Small intestine (tissue), 7 donors: ENCODE data around the gene MUC5B. TPM values are rescaled to one million over a fixed set of nuclear protein-coding genes. Genes with fewer than 3 reads are reported as not detected.
A peak's percentile ranks its signal among the peaks of the same experiment; 100 is the strongest.
"Not testable (repeated sequence)": the region's sequence is repeated elsewhere in the genome, so short reads cannot be mapped to it uniquely, and the experiment has no call there.

Experiments used
- DNase-seq, 2 donors: peaks; one replicate each; pipeline versions ENCODE4 v3.0.0 to v3.0.0-alpha.2; 2013
- FAIRE-seq: peaks from 2 replicates; lab custom pipeline; 2012; peaks lifted over from hg19 to GRCh38; lab: Jason Lieb, UNC
- H3K27ac ChIP-seq, 3 donors: one replicate each; pipeline ENCODE4 v1.5.1; 2013; ENCODE audit warnings: low read length in 2 of 3, mild to moderate bottlenecking in 2 of 3, control low read depth in 1 of 3, inconsistent platforms in 1 of 3, low read depth in 1 of 3, moderate library complexity in 1 of 3
- H3K27me3 ChIP-seq, 3 donors: one replicate each; pipeline ENCODE4 v1.6.1; 2013; ENCODE audit warnings: low read length in 3 of 3, inconsistent platforms in 1 of 3; ENCODE audit not compliant: control insufficient read depth in 3 of 3, insufficient read depth in 3 of 3
- H3K36me3 ChIP-seq, 3 donors: one replicate each; pipeline ENCODE4 v1.6.1; 2013; ENCODE audit warnings: low read length in 3 of 3, inconsistent platforms in 1 of 3, low read depth in 1 of 3, mild to moderate bottlenecking in 1 of 3, moderate library complexity in 1 of 3; ENCODE audit not compliant: control insufficient read depth in 3 of 3, insufficient read depth in 2 of 3
- H3K4me1 ChIP-seq, 3 donors: one replicate each; pipeline ENCODE4 v1.6.1; 2013; ENCODE audit warnings: low read length in 2 of 3, inconsistent platforms in 1 of 3, low read depth in 1 of 3, mild to moderate bottlenecking in 1 of 3, moderate library complexity in 1 of 3; ENCODE audit not compliant: control insufficient read depth in 3 of 3, insufficient read depth in 2 of 3
- H3K4me3 ChIP-seq, 3 donors: one replicate each; pipeline ENCODE4 v1.5.1; 2013; ENCODE audit warnings: low read length in 3 of 3, control low read depth in 1 of 3, inconsistent platforms in 1 of 3, low read depth in 1 of 3, mild to moderate bottlenecking in 1 of 3, moderate library complexity in 1 of 3
- H3K9me3 ChIP-seq, 2 donors: one replicate each; pipeline ENCODE4 v1.6.1; 2013; ENCODE audit warnings: low read depth in 1 of 2, low read length in 1 of 2; ENCODE audit not compliant: control insufficient read depth in 2 of 2, insufficient read depth in 1 of 2
- WGBS, 3 donors: extraction: QIAGEN DNeasy Blood & Tissue Kit; methylation state at CpG; one replicate each; pipeline ENCODE4 v1.1.7; 2013; 5-methylcytosine and 5-hydroxymethylcytosine counted together
- polyA plus RNA-seq, 4 donors: library from polyadenylated mRNA; stranded (reverse) in 3 of 4; unstranded in 1 of 4; fragments of 200-250 nt in 3 of 4; fragments of 120-200 nt in 1 of 4; gene quantifications; one replicate each; pipeline versions ENCODE4 v1.2.1 to v1.2.3, GENCODE V29; 2013
- donor health status: healthy with polysubstance abuse.
- donor health status: control.
- donor health status: control.
- donor health status: Bipolar disorder and iron deficiency.
- donor health status: healthy.

The MUC5B gene
- polyA plus RNA-seq, 4 donors: 0.04 to 2.4 TPM; not detected in 2

GRCh38 chr11:1237128-1237580, 14.3 kb downstream of the MUC5B start:
- 21 to 71% (median 43%) methylated on average over 12 to 13 of the region's 13 CpGs for WGBS, 3 donors

GRCh38 chr11:1237851-1238250, 15.0 kb downstream of the MUC5B start:
- Histone ChIP-seq H3K27me3 (no peaks in the 10 kb centered on the region), H3K9me3 (peaks cover 0 to 13% of the 10 kb centered on the region in 2 donors), H3K4me1 (peaks cover 0 to 2% (median 0%) of the 10 kb centered on the region in 3 donors), H3K27ac (no peak overlapping the region), H3K36me3 (peaks cover 0 to 3% (median 0%) of the 10 kb centered on the region in 3 donors), H3K4me3 (no peak overlapping the region)
- WGBS, 3 donors: 76 to 81% (median 76%) methylated on average over 10 of the region's 10 CpGs
- DNase-seq (no peak), FAIRE-seq (no peak)

More at GRCh38 chr11:1237128-1237580, 14.3 kb downstream of the MUC5B start:
- Histone ChIP-seq H3K27me3 (no peaks in the 10 kb centered on the region), H3K9me3 (peaks cover 0 to 8% of the 10 kb centered on the region in 2 donors), H3K36me3 (peaks cover 0 to 3% (median 0%) of the 10 kb centered on the region in 3 donors), H3K4me3 (no peak overlapping the region), H3K4me1 (peaks cover 0 to 2% (median 0%) of the 10 kb centered on the region in 3 donors), H3K27ac (no peak overlapping the region)
- DNase-seq: peak in 1 of 2 donors; percentile 32
- FAIRE-seq: no peak

- no peak overlapping the region for H3K4me3 ChIP-seq
- H3K27ac ChIP-seq: no peak overlapping the region
- H3K36me3 ChIP-seq: peaks cover 0 to 3% (median 0%) of the 10 kb centered on the region in 3 donors
- peak; percentile 63 to 79 for DNase-seq
- no peaks in the 10 kb centered on the region for H3K27me3 ChIP-seq
- no peak for FAIRE-seq
- peaks cover 0 to 13% of the 10 kb centered on the region in 2 donors for H3K9me3 ChIP-seq
- 20 to 58% (median 41%) methylated on average over 34 of the region's 34 CpGs for WGBS, 3 donors
- H3K4me1 ChIP-seq: no peaks in the 10 kb centered on the region
These were observed 16.1 kb downstream of the MUC5B start for GRCh38 chr11:1238767-1239595.

DNA sequence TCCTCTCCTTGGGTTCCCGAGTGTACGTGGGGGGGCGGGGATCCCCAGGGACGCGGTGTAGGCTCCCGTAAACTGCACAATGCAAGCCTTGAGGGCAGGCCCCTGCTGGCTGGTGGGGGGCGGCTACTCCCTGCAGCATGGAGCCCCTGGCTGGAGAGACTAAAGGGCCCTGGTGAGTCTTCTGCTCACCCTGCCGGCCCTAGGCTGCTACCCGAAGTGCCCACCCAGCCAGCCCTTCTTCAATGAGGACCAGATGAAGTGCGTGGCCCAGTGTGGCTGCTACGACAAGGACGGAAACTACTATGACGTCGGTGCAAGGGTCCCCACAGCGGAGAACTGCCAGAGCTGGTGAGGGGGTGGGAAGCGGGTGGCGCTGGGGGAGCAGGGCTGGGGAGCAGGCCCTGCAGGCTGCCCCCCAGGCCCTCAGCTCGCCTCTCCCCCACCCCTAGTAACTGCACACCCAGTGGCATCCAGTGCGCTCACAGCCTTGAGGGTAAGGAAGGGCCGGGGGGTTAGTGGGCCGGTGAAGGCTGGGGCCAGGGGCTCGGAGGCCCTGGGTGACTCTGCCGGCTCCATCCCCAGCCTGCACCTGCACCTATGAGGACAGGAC, 16.8 kb downstream of the MUC5B start:
- no peak for FAIRE-seq
- H3K36me3 ChIP-seq: peaks cover 0 to 3% (median 0%) of the 10 kb centered on the region in 3 donors
- H3K9me3 ChIP-seq: peaks cover 0 to 13% of the 10 kb centered on the region in 2 donors
- no peak overlapping the region for H3K27ac ChIP-seq
- DNase-seq: no peak
- no peaks in the 10 kb centered on the region for H3K4me1 ChIP-seq
- H3K4me3 ChIP-seq: no peak overlapping the region
- H3K27me3 ChIP-seq: no peaks in the 10 kb centered on the region
- 86 to 90% (median 88%) methylated on average over 22 to 23 of the region's 23 CpGs for WGBS, 3 donors

GRCh38 chr11:1240771-1241170, 17.9 kb downstream of the MUC5B start:
- no peaks in the 10 kb centered on the region for H3K27me3 ChIP-seq
- peaks cover 0 to 13% of the 10 kb centered on the region in 2 donors for H3K9me3 ChIP-seq
- DNase-seq (no peak), FAIRE-seq (no peak)
- H3K4me3 ChIP-seq: no peak overlapping the region
- no peak overlapping the region for H3K27ac ChIP-seq
- no peaks in the 10 kb centered on the region for H3K4me1 ChIP-seq
- 91 to 92% (median 91%) methylated on average over 23 to 25 of the region's 25 CpGs for WGBS, 3 donors
- peaks cover 0 to 3% (median 0%) of the 10 kb centered on the region in 3 donors for H3K36me3 ChIP-seq

GRCh38 chr11:1241706-1242105, 18.8 kb downstream of the MUC5B start:
- no peak overlapping the region for H3K27ac ChIP-seq
- peaks cover 0 to 13% of the 10 kb centered on the region in 2 donors for H3K9me3 ChIP-seq
- H3K4me1 ChIP-seq: no peaks in the 10 kb centered on the region
- H3K4me3 ChIP-seq: no peak overlapping the region
- FAIRE-seq (no peak), DNase-seq (no peak)
- 92 to 95% (median 94%) methylated on average over 19 to 20 of the region's 20 CpGs for WGBS, 3 donors
- no peaks in the 10 kb centered on the region for H3K27me3 ChIP-seq
- H3K36me3 ChIP-seq: peaks cover 0 to 3% (median 0%) of the 10 kb centered on the region in 3 donors

DNA sequence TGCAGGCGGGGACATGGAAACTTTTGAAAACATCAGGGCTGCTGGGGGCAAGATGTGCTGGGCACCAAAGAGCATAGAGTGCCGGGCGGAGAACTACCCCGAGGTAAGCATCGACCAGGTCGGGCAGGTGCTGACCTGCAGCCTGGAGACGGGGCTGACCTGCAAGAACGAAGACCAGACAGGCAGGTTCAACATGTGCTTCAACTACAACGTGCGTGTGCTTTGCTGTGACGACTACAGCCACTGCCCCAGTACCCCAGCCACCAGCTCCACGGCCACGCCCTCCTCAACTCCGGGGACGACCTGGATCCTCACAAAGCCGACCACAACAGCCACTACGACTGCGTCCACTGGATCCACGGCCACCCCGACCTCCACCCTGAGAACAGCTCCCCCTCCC, 19.4 kb downstream of the MUC5B start:
- no peak overlapping the region for H3K27ac ChIP-seq
- DNase-seq (no peak), FAIRE-seq (no peak)
- no peak overlapping the region for H3K4me3 ChIP-seq
- H3K36me3 ChIP-seq: peaks cover 0 to 3% (median 0%) of the 10 kb centered on the region in 3 donors
- H3K9me3 ChIP-seq: peaks cover 0 to 13% of the 10 kb centered on the region in 2 donors
- H3K27me3 ChIP-seq: no peaks in the 10 kb centered on the region
- WGBS, 3 donors: 92 to 94% (median 92%) methylated on average over 18 to 20 of the region's 20 CpGs
- no peaks in the 10 kb centered on the region for H3K4me1 ChIP-seq

DNA sequence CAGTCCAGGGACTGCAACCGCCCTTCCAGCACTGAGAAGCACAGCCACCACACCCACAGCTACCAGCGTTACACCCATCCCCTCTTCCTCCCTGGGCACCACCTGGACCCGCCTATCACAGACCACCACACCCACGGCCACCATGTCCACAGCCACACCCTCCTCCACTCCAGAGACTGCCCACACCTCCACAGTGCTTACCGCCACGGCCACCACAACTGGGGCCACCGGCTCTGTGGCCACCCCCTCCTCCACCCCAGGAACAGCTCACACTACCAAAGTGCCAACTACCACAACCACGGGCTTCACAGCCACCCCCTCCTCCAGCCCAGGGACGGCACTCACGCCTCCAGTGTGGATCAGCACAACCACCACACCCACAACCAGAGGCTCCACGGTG, 19.9 kb downstream of the MUC5B start:
- not testable (repeated sequence) for H3K4me3 ChIP-seq, FAIRE-seq
- WGBS, 3 donors: 79 to 95% (median 90%) methylated on average over 4 to 8 of the region's 11 CpGs

More for the DNA sequence above, 19.9 kb downstream of the MUC5B start:
- not testable (repeated sequence) for H3K27me3 ChIP-seq, H3K4me1 ChIP-seq, DNase-seq, H3K27ac ChIP-seq, H3K36me3 ChIP-seq
- peaks cover 0 to 13% of the 10 kb centered on the region in 2 donors for H3K9me3 ChIP-seq
